ENCODE measurements around the gene MIEF2. TPM values are rescaled to one million over a fixed set of nuclear protein-coding genes. Genes with fewer than 3 reads are reported as not detected.

The MIEF2 gene
- total and polyA plus RNA-seq, 10 of the 15 experiments (the other 5 are each of a cell fraction or from before 2014, with no cell fraction given), result 0.16 to 9.2 (median 4.1) TPM

GRCh38 chr17:18228176-18228682 is 32.2 kb upstream of the MIEF2 start:
- ChIA-PET POLR2A (no interaction called here), CTCF (no interaction called here), RAD21 (ENCODE audit: unreplicated experiment) (no interaction called here), SMC1A (ENCODE audit: uncharacterized antibody, unreplicated experiment) (no interaction called here)
- H3K36me3 ChIP-seq (ENCODE audit: control insufficient read depth in 2 of 2, insufficient read depth in 2 of 2, low read length in 1 of 2), result no peaks in the 10 kb centered on the region
- no TSS peak for BruUV-seq (replicated peaks)
- no peak for TF ChIP-seq SUZ12 (IDR thresholded peaks at IDR 0.05; ENCODE audit: unreplicated experiment)
- no peak for TF ChIP-seq EGR1 (IDR thresholded peaks at IDR 0.05; ENCODE audit: borderline replicate concordance in 1 of 2, low read depth in 2 of 2, low read length in 2 of 2)
- no peak overlapping the region for H3K4me3 ChIP-seq
- H3K27ac ChIP-seq (ENCODE audit: control insufficient read depth, insufficient read depth), result no peak overlapping the region
- WGBS (ENCODE audit: insufficient coverage, insufficient replicate concordance, low lambda C conversion rate, missing lambda C conversion rate), result 70% methylated on average over 10 of the region's 10 CpGs
- H3K27me3 ChIP-seq (replicated peaks in 1 of 2; ENCODE audit: control insufficient read depth in 2 of 2, insufficient read depth in 2 of 2, low read length in 1 of 2), result no peaks in the 10 kb centered on the region
- no peak overlapping the region for H2AFZ ChIP-seq (ENCODE audit: control insufficient read depth, low read depth, low read length)
- no peaks in the 10 kb centered on the region for H3K4me1 ChIP-seq (ENCODE audit: control insufficient read depth, insufficient read depth, low read length)
- H3K9ac ChIP-seq (ENCODE audit: control insufficient read depth, insufficient read depth, low read length), result no peak overlapping the region
- no peaks in the 10 kb centered on the region for H4K20me1 ChIP-seq (ENCODE audit: control insufficient read depth, insufficient read depth)
- H3K9me3 ChIP-seq (replicated peaks; ENCODE audit: control insufficient read depth, insufficient read depth, low read length), result no peaks in the 10 kb centered on the region
- FAIRE-seq (no peak), DNase-seq (ENCODE audit: low read depth, low spot score) (no peak), ATAC-seq (no peak)
- intact Hi-C loops (cut with micrococcal nuclease; ENCODE audit: unreplicated experiment), result loop anchor here (5.0 kb wide), 1 partner anchor 46 kb away; the partner anchor contains the start of gene ALKBH5
- in situ Hi-C loops (cut with MboI), result no loop called here
- H3K4me2 ChIP-seq (ENCODE audit: control insufficient read depth, insufficient read depth), result no peak overlapping the region
- H3K79me2 ChIP-seq (ENCODE audit: control insufficient read depth, insufficient read depth, low read length), result no peaks in the 10 kb centered on the region

DNA sequence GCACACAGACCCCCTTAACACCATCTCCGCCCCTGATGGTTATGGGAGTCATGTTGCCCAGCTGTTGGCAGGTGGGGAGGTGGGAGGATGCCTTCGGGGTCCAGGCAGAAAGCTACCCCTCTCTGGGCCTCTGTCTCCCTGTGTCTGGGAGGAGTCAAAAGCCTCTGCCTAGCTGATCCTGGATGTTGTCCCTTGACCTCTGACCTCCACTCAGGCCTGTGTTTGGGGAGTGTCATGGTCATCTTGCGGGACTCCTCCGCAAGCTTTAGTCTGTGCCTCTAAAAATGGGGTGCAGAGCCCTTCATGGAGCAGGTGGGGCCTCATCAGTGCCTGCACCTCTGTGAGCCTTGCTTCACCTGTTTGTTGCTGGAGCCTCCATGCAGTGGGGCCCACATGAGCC is 31.2 kb upstream of the MIEF2 start:
- BruUV-seq (replicated peaks), result no TSS peak
- Histone ChIP-seq H3K27me3 (replicated peaks in 1 of 2; ENCODE audit: control insufficient read depth in 2 of 2, insufficient read depth in 2 of 2, low read length in 1 of 2) (no peaks in the 10 kb centered on the region), H3K4me2 (ENCODE audit: control insufficient read depth, insufficient read depth) (no peak overlapping the region), H4K20me1 (ENCODE audit: control insufficient read depth, insufficient read depth) (no peaks in the 10 kb centered on the region), H3K9ac (ENCODE audit: control insufficient read depth, insufficient read depth, low read length) (no peak overlapping the region), H2AFZ (ENCODE audit: control insufficient read depth, low read depth, low read length) (no peak overlapping the region), H3K4me1 (ENCODE audit: control insufficient read depth, insufficient read depth, low read length) (no peaks in the 10 kb centered on the region), H3K27ac (ENCODE audit: control insufficient read depth, insufficient read depth) (no peak overlapping the region), H3K9me3 (replicated peaks; ENCODE audit: control insufficient read depth, insufficient read depth, low read length) (no peaks in the 10 kb centered on the region), H3K36me3 (ENCODE audit: control insufficient read depth in 2 of 2, insufficient read depth in 2 of 2, low read length in 1 of 2) (no peaks in the 10 kb centered on the region), H3K79me2 (ENCODE audit: control insufficient read depth, insufficient read depth, low read length) (no peaks in the 10 kb centered on the region), H3K4me3 (no peak overlapping the region)
- in situ Hi-C loops (cut with MboI) (no loop called here), intact Hi-C loops (cut with micrococcal nuclease; ENCODE audit: unreplicated experiment) (loop anchor here (5.0 kb wide), 1 partner anchor 47 kb away; the partner anchor contains the start of gene ALKBH5)
- DNase-seq (ENCODE audit: low read depth, low spot score), result no peak
- RAD21 ChIA-PET (ENCODE audit: unreplicated experiment), result no interaction called here
- no peak for ATAC-seq
- 49% methylated on average over 4 of the region's 4 CpGs for WGBS (ENCODE audit: insufficient coverage, insufficient replicate concordance, low lambda C conversion rate, missing lambda C conversion rate)
- CTCF ChIA-PET, result no interaction called here
- POLR2A ChIA-PET, result no interaction called here
- FAIRE-seq, result no peak
- SMC1A ChIA-PET (ENCODE audit: uncharacterized antibody, unreplicated experiment), result no interaction called here
- no peak for TF ChIP-seq FOS (IDR thresholded peaks at IDR 0.05; ENCODE audit: borderline replicate concordance, extremely low read depth, insufficient read length)
- no peak for TF ChIP-seq YY1 (IDR thresholded peaks at IDR 0.05; ENCODE audit: low read depth, low read length)
- no peak for TF ChIP-seq POLR2A (IDR thresholded peaks at IDR 0.05; ENCODE audit: low read depth, low read length)
- TF ChIP-seq POU2F2 (IDR thresholded peaks at IDR 0.05; ENCODE audit: borderline replicate concordance, low read depth, low read length), result no peak
- no peak for TF ChIP-seq RCOR1 (conservative IDR thresholded peaks at IDR 0.05; ENCODE audit: low read depth, low read length)

Measured in GM12878 (cell line).